ENCODE data around the gene OR6B3.

OR6B3 gene

GRCh38 chr2:239997686-239998409 lies 55.5 kb downstream of the OR6B3 start:
- Histone ChIP-seq H3K36me3 (replicated peaks) (peaks cover 32% of the 10 kb centered on the region), H3K27me3 (replicated peaks) (no peaks in the 10 kb centered on the region), H3K27ac (no peak overlapping the region), H3K4me3 (ENCODE audit: low read depth, low read length) (no peak overlapping the region)
- TF ChIP-seq CTCF (IDR thresholded peaks at IDR 0.05; ENCODE audit: low read depth, low read length, missing control alignments) = no peak
- in situ Hi-C loops (cut with HindIII; ENCODE audit: low pct_ligation_motif_present, low sequenced_read_pairs) = no loop called here
- no peak for DNase-seq

All from brain microvascular endothelial cell (primary cell).